Immature natural killer cell (primary cell): ENCODE measurements around the gene LEF1. TPM values are rescaled to one million over a fixed set of nuclear protein-coding genes. Genes with fewer than 3 reads are reported as not detected.
"Not testable (repeated sequence)": the region's sequence is repeated elsewhere in the genome, so short reads cannot be mapped to it uniquely, and the experiment has no call there.

Source experiments
- DNase-seq, 3 donors: peaks; one replicate each; pipeline ENCODE4 v3.0.0; 2022; ENCODE audit warnings: mixed read lengths in 1 of 3
- H3K27ac Mint-ChIP-seq, 6 donors: one replicate each; pipeline ENCODE4 v1.8.0; 2020; ENCODE audit warnings: mixed read lengths in 6 of 6, mild to moderate bottlenecking in 5 of 6, inconsistent platforms in 4 of 6, moderate library complexity in 3 of 6
- H3K27me3 Mint-ChIP-seq, 3 donors: one replicate each; pipeline ENCODE4 v1.8.0; 2020 to 2021; ENCODE audit warnings: low read depth in 3 of 3, mild to moderate bottlenecking in 3 of 3, mixed read lengths in 3 of 3, moderate library complexity in 3 of 3, inconsistent platforms in 1 of 3
- H3K36me3 Mint-ChIP-seq, 3 donors: one replicate each; pipeline ENCODE4 v1.8.0; 2020; ENCODE audit warnings: mixed read lengths in 3 of 3, inconsistent platforms in 2 of 3, mild to moderate bottlenecking in 2 of 3
- H3K4me1 Mint-ChIP-seq, 2 donors: one replicate each; pipeline ENCODE4 v1.8.0; 2020; ENCODE audit warnings: inconsistent platforms in 2 of 2, mild to moderate bottlenecking in 2 of 2, mixed read lengths in 2 of 2, moderate library complexity in 1 of 2
- H3K4me3 Mint-ChIP-seq, 5 donors: one replicate each; pipeline ENCODE4 v1.8.0; 2020; ENCODE audit warnings: mild to moderate bottlenecking in 5 of 5, mixed read lengths in 5 of 5, inconsistent platforms in 3 of 5, moderate library complexity in 3 of 5
- H3K9me3 Mint-ChIP-seq, 6 donors: one replicate each; pipeline ENCODE4 v1.8.0; 2020; ENCODE audit warnings: mild to moderate bottlenecking in 6 of 6, mixed read lengths in 6 of 6, inconsistent platforms in 4 of 6, moderate library complexity in 3 of 6
- polyA plus RNA-seq, 3 donors: library from polyadenylated mRNA; unstranded; fragments of 300-500 nt; fragmentation: Illumina TruSeq; gene quantifications; one replicate each; pipeline ENCODE4 v1.2.3, GENCODE V29; 2021

The LEF1 gene
- polyA plus RNA-seq, 3 donors from 2014 or later: 16.7 to 29.7 (median 28.7) TPM

DNA sequence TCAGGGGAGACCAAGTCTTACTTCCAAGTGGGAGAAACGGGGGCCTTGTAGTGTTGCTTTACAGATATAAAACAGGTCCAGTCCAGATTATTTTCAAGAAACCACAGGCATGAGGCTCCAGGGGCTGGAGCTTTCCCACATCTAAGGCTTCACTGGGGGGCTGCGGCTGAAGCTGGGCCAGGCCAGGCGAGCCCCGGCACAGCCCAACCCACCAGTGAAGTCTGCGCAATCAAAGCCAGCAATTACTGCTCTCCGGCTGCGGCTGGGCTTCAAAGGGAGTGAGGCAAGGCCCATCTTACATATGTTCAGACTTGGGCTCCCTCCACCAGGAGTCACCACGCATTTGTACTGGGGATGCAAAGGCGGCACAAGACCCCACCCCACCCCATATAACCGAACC, 117.4 kb downstream of the LEF1 start:
- no peak overlapping the region for H3K27ac Mint-ChIP-seq
- H3K27me3 Mint-ChIP-seq: peaks cover 0 to 2% (median 2%) of the 10 kb centered on the region in 3 donors
- no peak overlapping the region for H3K4me3 Mint-ChIP-seq
- H3K4me1 Mint-ChIP-seq: peaks cover 2 to 4% of the 10 kb centered on the region in 2 donors
- no peaks in the 10 kb centered on the region for H3K9me3 Mint-ChIP-seq
- no peaks in the 10 kb centered on the region for H3K36me3 Mint-ChIP-seq
- DNase-seq: no peak

DNA sequence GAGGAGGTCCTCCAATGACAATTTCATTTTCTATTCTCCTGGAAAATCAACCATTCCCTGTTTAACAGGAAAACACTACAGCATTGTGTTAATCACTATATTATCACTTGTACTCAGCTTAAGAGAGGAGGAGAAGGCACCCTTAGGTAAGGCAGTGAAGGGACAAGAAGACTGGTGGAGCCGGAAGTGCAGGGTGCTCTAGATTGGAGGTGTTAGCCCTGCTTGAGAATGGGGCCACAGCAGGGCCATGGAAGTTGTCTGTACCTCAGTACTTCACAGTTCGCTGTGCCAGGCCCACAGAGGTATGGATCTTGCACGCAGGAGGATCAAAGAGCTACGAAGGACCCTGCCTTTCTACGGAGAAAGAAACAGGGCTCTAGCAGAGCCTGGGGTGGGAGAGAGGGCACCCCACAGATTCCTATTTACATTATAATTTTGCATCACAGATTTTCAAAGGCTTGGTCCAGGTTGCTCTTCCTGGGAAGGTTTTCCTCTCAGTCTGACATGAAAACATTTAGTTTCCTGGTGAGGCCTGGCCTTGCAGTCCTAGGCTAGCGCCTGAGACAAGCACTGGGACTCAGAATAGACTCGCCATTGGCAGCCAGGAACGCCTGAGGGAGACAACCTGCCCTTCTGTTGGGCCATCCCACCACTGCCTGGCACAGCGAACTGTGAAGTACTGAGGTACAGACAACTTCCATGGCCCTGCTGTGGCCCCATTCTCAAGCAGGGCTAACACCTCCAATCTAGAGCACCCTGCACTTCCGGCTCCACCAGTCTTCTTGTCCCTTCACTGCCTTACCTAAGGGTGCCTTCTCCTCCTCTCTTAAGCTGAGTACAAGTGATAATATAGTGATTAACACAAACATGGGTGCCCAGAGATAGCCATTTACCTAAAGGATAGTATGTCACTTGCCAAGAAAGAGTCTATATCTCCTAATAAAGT, 118.3 kb downstream of the LEF1 start:
- H3K4me3 Mint-ChIP-seq, H3K4me1 Mint-ChIP-seq, H3K9me3 Mint-ChIP-seq, H3K27me3 Mint-ChIP-seq, H3K36me3 Mint-ChIP-seq, DNase-seq: not testable (repeated sequence)
- H3K27ac Mint-ChIP-seq: peak overlapping the region in 1 of 6 donors; percentile 24

DNA sequence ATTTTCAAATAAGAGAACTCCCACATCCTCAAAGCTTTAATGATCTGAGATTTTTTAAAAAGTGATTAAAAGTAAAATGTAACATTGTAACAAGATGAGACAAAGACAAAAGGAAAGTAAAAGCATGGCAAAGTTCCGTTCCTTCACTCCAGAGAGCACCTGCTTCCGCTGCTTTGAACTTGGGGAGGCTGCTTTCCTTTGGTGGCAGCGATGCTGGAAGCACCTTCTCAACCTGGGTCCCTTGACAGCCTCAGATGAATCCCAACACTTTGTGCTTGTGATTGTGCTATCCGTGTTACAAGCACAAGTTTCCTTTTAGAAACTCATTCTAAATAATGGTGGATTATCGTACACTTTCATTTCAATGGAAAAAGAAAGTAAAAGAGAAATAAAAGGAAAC, 119.3 kb downstream of the LEF1 start:
- H3K4me3 Mint-ChIP-seq: peak overlapping the region; percentile 43 to 62 (median 52)
- no peaks in the 10 kb centered on the region for H3K36me3 Mint-ChIP-seq
- no peaks in the 10 kb centered on the region for H3K9me3 Mint-ChIP-seq
- H3K27ac Mint-ChIP-seq: peak overlapping the region in 1 of 6 donors; percentile 28
- no peaks in the 10 kb centered on the region for H3K27me3 Mint-ChIP-seq
- peaks cover 2 to 4% of the 10 kb centered on the region in 2 donors for H3K4me1 Mint-ChIP-seq
- no peak for DNase-seq

DNA sequence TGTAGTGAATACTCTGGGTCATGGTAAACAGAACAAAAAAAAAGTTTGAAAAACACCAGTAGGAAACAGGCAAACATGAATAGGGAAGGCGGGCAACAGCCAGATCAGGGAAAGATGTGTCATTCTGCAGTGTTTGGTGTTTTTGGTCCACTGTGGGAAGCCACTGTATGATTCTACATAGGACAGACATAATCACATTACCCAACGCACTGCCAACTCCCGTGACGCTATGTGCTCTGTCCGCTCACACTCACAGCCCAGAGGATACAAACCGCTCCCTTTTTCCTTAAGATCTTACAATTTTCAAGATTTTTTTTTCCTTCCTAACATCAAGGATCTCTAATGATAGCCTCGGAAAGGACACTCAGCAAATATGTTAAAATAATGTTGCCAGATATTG, 119.7 kb downstream of the LEF1 start:
- Mint-ChIP-seq H3K27ac (no peak overlapping the region), H3K4me1 (peaks cover 2 to 4% of the 10 kb centered on the region in 2 donors), H3K36me3 (peaks cover 0 to 3% (median 0%) of the 10 kb centered on the region in 3 donors), H3K9me3 (no peaks in the 10 kb centered on the region), H3K4me3 (peak overlapping the region in 2 of 5 donors; percentile 44 to 56), H3K27me3 (no peaks in the 10 kb centered on the region)
- no peak for DNase-seq

DNA sequence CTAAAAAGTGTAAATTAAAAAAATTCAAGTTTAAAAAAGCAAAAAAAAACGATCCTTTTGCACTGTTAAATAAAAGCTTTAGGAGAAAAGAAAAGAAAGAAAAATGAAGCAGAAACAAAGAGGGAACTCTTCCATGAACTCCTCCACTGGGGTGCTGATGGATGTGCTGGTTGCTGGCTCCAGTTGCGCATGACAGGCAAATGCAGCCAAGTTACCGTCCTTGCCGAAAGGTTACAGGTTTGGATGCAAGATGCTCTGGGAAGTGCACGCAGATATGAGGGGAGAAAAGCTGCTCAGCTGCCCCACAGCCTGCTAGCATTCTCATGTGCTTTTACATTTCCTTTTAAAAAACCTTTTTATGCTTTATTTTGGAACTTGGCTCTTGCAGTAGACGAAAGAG, 120.6 kb downstream of the LEF1 start:
- Mint-ChIP-seq H3K36me3 (peaks cover 0 to 3% (median 0%) of the 10 kb centered on the region in 3 donors), H3K4me3 (no peak overlapping the region)

DNA sequence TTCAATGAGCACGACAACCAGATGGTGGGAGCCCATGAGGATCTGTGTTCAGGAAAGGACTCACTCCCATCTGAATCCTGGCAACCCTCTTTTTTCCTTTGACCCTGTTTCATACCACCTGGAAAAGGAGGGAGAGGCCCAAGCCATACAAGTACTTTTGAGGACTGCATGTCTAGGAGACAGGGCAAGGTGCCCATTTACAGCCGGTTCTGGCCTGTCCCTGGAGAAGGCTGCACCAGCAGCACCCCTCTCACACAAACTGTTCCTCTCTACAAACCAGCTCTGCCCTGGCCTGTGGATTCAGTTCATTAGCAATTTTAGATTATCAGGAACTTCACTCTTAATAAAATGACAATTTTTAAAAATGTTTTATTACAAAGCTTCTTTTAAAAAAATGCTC, 121.5 kb downstream of the LEF1 start:
- no peak for DNase-seq
- Mint-ChIP-seq H3K27ac (no peak overlapping the region), H3K9me3 (no peaks in the 10 kb centered on the region), H3K36me3 (peaks cover 0 to 3% (median 0%) of the 10 kb centered on the region in 3 donors), H3K27me3 (no peaks in the 10 kb centered on the region), H3K4me3 (no peak overlapping the region), H3K4me1 (peaks cover 2 to 4% of the 10 kb centered on the region in 2 donors)

More for the DNA sequence above, 120.6 kb downstream of the LEF1 start:
- no peaks in the 10 kb centered on the region for H3K27me3 Mint-ChIP-seq
- no peak for DNase-seq
- no peaks in the 10 kb centered on the region for H3K9me3 Mint-ChIP-seq
- H3K4me1 Mint-ChIP-seq: peaks cover 2 to 4% of the 10 kb centered on the region in 2 donors
- H3K27ac Mint-ChIP-seq: no peak overlapping the region

DNA sequence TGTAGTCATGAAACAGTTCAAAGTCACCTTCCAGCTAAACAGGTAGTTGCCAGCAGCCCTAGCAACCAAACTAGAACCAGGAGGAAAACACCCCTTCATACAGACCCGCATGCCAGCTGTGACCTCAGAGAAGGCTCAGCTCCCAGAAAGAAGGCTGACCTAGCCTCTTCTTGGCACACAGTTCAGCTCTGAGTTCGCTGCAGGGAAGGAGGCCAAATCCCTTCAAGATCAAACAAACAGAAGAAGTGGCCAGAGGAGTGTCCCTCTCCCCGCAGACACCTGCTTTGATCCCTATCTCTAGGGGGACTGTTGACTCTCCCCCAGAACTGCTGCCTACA, 123.1 kb downstream of the LEF1 start:
- peaks cover 2 to 4% of the 10 kb centered on the region in 2 donors for H3K4me1 Mint-ChIP-seq
- no peak overlapping the region for H3K27ac Mint-ChIP-seq
- H3K36me3 Mint-ChIP-seq: peaks cover 0 to 3% (median 0%) of the 10 kb centered on the region in 3 donors
- H3K27me3 Mint-ChIP-seq: no peaks in the 10 kb centered on the region
- no peaks in the 10 kb centered on the region for H3K9me3 Mint-ChIP-seq
- DNase-seq: no peak
- H3K4me3 Mint-ChIP-seq: no peak overlapping the region

DNA sequence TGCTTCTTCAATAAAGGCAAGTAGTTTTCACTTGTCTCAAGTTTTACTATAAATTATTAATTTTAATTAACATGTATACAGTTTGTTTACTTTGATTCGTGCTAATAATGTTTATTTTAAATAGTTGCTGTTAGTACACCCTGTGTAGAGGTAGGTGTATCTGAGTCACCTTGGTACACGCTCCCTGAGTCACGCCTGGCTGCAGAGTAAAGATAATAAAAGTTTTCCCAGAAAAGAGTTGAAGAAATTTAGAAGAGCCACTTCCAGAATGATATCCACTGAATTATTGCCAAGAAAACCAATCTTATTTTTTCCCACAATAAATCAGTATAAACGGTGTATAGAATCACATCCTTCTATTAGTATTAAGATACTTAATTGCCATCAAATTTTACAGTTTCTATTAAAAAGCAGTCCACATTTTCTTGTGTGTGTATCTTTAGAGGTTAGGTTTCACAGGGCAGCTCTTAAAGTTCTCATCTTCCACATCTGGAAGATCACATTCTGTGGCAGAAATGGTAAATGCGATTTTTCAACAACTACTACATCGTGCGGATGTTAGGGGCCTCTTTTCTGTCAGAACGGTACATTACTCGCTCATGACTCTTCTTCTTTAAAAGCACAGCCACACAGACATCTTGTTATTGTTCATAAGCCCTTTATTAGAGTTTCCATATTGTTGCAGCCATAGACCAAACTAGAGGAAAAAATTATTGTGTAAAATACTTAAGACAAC, 123.6 kb downstream of the LEF1 start:
- DNase-seq: no peak
- Mint-ChIP-seq H3K27me3 (no peaks in the 10 kb centered on the region), H3K36me3 (peaks cover 0 to 3% (median 0%) of the 10 kb centered on the region in 3 donors), H3K27ac (no peak overlapping the region), H3K4me1 (peaks cover under 1 to 4% of the 10 kb centered on the region in 2 donors), H3K9me3 (no peaks in the 10 kb centered on the region), H3K4me3 (no peak overlapping the region)

DNA sequence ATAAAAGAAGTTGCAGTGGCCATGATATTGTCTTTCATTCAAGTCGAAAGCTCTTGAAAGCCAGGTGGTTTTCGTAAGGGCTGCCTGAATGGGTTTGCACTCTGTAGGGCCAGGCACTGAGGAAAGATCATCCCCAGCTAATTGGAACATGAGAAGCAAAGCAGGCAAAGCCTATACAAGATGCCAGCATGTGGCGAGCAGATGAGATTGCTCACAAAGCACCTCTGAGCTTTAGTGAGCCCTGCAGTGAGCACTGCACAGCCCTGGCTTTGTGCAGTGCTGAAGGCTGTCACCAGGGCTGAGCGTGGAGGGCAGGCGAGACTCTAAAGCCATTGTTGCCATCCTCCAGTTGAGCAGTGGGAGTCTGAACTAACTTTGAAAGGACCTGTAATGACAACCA, 125.2 kb downstream of the LEF1 start:
- H3K4me1 Mint-ChIP-seq: no peaks in the 10 kb centered on the region
- no peak overlapping the region for H3K27ac Mint-ChIP-seq
- no peak overlapping the region for H3K4me3 Mint-ChIP-seq
- H3K36me3 Mint-ChIP-seq: peaks cover 0 to 3% (median 0%) of the 10 kb centered on the region in 3 donors
- no peak for DNase-seq
- H3K27me3 Mint-ChIP-seq: no peaks in the 10 kb centered on the region
- no peaks in the 10 kb centered on the region for H3K9me3 Mint-ChIP-seq

DNA sequence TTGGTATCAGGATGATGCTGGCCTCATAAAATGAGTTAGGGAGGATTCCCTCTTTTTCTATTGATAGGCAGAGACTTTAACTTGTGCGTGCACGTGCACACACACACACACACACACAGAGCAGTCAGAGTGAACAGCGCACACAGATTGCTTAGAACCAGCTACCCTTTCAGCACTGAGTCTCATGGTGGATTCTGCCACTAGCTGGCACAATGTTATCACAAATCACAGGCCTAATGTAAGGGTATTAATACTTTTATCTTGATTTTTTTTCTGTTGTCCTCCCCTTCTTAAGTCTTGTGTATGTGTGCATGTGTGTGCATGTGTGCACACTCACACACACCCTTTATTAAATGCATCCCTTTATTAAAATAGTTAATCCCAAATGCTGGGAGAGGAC, 125.8 kb downstream of the LEF1 start:
- Mint-ChIP-seq H3K27ac (no peak overlapping the region), H3K36me3 (peaks cover 0 to 3% (median 0%) of the 10 kb centered on the region in 3 donors), H3K9me3 (no peaks in the 10 kb centered on the region), H3K4me1 (no peaks in the 10 kb centered on the region), H3K27me3 (no peaks in the 10 kb centered on the region), H3K4me3 (no peak overlapping the region)
- DNase-seq: no peak

DNA sequence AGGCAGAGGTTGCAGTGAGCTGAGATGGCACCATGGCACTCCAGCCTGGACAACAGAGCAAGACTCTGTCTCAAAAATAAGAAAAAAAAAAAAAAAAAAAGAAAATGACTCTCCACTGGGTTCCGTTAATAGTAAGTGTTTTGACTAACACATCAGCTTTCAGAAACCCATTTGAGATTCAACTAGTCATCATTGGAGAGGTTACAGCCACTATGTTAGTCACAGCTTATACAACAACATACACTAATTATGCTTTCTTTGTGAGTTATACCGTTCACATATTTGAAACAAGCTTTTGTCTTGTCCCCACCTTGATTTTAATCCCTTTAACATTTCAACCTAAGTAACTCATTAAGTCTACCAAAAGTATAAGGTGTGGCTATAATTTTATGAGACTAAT, 130.8 kb downstream of the LEF1 start:
- no peak overlapping the region for H3K27ac Mint-ChIP-seq
- no peaks in the 10 kb centered on the region for H3K9me3 Mint-ChIP-seq
- no peaks in the 10 kb centered on the region for H3K27me3 Mint-ChIP-seq
- H3K36me3 Mint-ChIP-seq: peaks cover 9 to 18% (median 10%) of the 10 kb centered on the region in 3 donors
- H3K4me1 Mint-ChIP-seq: no peaks in the 10 kb centered on the region
- no peak overlapping the region for H3K4me3 Mint-ChIP-seq
- DNase-seq: no peak

DNA sequence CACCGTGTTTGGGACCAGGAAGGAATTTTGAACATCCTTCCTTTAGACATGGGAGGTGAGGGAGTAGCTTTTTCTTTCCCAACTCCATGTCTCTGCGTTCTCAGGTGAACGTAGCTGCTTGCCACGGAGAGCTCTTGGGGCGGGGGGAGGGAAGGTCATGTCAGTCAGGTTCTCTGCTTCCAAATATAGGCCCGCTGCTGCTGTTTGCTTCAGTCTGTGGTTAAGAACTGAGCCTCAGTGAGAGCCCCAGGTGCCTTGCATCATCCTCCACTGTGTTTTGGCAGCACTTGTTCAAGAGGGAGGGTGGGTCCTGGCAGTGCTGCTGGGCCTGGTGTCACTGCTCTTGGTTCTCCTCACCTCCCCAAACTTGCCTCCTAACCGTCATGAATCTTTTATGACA, 132.5 kb downstream of the LEF1 start:
- DNase-seq: no peak
- Mint-ChIP-seq H3K36me3 (peaks cover 9 to 19% (median 18%) of the 10 kb centered on the region in 3 donors), H3K4me1 (no peaks in the 10 kb centered on the region), H3K9me3 (no peaks in the 10 kb centered on the region), H3K4me3 (no peak overlapping the region), H3K27me3 (no peaks in the 10 kb centered on the region), H3K27ac (no peak overlapping the region)

DNA sequence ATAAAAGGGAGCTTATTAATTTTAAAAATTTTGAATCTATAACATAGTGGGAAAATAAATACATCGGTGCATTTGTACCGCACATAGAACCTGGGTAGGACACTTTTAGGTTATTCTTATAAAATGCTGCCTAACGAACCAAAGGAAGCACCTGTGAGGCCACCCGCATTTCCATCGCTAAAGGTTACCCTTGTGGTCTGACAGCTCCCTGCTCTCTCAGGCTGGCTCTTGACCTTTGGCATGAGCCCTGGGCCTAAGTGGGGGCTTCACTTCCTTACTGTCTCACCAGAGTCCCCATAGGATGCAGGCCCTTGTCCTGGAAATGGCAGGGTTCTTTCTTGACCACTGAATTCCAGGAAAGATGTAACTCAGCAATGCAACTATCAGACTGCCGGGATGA, 133.0 kb downstream of the LEF1 start:
- Mint-ChIP-seq H3K27me3 (no peaks in the 10 kb centered on the region), H3K4me1 (no peaks in the 10 kb centered on the region), H3K4me3 (no peak overlapping the region), H3K9me3 (no peaks in the 10 kb centered on the region), H3K27ac (no peak overlapping the region), H3K36me3 (peaks cover 9 to 19% (median 18%) of the 10 kb centered on the region in 3 donors)
- DNase-seq: no peak

DNA sequence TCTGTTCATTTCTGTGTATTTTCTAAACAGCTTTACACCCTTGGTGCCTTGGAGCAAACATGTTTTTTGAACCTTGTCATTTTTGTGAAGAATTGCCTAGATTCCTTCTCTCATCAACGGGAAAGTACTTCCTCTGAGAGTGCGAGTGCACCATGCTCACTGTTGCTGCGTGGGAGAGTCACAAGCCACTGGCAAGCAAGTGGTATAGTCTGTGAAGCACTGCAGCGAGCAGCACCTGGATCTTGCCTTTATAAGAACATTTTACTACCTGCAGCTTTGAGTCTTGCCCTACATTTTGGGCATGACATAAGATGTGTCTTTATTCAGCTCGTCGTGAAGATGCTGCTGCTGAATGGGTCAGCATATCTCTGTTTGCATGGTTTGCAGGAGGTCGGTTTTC, 134.2 kb downstream of the LEF1 start:
- Mint-ChIP-seq H3K27ac (no peak overlapping the region), H3K27me3 (no peaks in the 10 kb centered on the region), H3K36me3 (peaks cover 13 to 24% (median 23%) of the 10 kb centered on the region in 3 donors), H3K4me1 (peaks cover 2 to 9% of the 10 kb centered on the region in 2 donors), H3K4me3 (no peak overlapping the region), H3K9me3 (no peaks in the 10 kb centered on the region)
- DNase-seq: no peak
